Smooth muscle cell of the brain vasculature (primary cell): ENCODE results near the gene DENND1A.

Experiments used
- DNase-seq: peaks from one replicate; pipeline ENCODE4 v3.0.0-alpha.2; 2012; ENCODE audit warnings: low read depth, low spot score

The DENND1A gene

DNA sequence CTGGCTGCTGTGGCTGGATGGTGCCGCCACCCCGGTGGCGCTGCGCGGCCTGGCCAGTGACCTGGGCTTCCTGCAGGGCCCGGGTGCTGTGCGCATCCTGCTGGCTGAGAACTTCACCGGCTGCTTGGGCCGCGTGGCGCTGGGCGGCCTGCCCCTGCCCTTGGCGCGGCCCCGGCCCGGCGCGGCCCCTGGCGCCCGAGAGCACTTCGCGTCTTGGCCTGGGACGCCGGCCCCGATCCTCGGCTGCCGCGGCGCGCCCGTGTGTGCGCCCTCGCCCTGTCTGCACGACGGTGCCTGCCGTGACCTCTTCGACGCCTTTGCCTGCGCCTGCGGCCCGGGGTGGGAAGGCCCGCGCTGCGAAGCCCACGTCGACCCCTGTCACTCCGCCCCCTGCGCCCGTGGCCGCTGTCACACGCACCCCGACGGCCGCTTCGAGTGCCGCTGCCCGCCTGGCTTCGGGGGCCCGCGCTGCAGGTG, 556.4 kb downstream of the DENND1A start:
- DNase-seq: no peak

DNA sequence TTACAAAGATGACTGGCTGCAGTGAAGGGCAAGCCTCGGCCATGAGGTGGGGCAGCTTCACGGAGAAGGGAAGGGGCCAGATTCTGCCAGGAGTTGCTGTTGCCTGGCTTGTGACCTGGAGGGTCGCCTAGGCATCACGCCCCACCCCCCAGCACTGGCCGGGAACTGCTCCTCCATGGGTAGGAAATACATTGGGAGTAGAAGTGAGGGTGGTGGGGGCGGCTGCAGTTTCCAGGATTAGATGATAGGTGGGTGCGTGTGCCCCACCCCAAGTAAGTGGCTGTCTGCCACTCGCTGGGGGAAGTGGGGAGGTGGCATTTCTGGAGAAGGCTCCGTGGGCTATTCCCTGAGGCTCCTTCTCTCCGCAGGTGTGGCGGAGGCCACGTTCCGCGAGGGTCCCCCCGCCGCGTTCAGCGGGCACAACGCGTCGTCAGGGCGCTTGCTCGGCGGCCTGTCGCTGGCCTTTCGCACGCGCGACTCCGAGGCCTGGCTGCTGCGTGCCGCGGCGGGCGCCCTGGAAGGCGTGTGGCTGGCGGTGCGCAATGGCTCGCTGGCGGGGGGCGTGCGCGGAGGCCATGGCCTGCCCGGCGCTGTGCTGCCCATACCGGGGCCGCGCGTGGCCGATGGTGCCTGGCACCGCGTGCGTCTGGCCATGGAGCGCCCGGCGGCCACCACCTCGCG, 557.0 kb downstream of the DENND1A start:
- no peak for DNase-seq

DNA sequence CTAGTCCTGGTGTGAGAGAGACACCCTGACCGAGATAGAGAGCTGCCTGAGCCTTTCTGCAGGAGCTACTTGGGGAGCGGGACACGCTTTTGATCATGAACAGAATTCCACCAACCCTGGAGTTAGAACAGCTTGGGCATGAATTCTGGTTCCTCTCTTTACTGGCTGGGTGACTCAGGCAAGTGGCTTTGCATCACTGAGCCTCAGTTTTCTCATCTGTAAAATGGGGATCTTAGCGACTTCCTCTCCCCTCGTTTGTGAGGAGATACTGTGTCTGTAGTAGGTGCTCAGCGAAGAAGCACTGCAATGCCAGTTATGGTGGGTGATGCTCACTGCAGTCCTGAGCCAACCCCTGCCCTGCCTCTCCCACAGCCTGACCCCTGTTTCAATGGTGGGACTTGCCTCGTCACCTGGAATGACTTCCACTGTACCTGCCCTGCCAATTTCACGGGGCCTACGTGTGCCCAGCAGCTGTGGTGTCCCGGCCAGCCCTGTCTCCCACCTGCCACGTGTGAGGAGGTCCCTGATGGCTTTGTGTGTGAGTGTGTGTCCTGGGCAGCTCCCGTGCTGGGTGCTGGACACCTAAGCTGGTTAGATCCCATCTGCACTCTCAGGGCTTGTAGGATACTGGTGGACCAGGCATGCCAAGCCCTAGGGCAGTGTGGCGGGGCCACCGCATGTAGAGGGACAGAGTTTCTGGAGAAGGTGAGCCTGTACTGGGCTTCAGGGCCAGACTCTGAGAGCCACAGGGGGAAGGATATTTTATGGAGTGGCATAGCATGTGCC, 557.9 kb downstream of the DENND1A start:
- no peak for DNase-seq

DNA sequence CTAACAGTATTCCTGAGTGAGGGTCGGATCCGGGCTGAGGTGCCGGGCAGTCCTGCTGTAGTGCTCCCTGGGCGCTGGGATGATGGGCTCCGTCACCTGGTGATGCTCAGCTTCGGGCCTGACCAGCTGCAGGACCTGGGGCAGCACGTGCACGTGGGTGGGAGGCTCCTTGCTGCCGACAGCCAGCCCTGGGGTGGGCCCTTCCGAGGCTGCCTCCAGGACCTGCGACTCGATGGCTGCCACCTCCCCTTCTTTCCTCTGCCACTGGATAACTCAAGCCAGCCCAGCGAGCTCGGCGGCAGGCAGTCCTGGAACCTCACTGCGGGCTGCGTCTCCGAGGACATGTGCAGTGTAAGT, 558.7 kb downstream of the DENND1A start:
- DNase-seq: no peak

DNA sequence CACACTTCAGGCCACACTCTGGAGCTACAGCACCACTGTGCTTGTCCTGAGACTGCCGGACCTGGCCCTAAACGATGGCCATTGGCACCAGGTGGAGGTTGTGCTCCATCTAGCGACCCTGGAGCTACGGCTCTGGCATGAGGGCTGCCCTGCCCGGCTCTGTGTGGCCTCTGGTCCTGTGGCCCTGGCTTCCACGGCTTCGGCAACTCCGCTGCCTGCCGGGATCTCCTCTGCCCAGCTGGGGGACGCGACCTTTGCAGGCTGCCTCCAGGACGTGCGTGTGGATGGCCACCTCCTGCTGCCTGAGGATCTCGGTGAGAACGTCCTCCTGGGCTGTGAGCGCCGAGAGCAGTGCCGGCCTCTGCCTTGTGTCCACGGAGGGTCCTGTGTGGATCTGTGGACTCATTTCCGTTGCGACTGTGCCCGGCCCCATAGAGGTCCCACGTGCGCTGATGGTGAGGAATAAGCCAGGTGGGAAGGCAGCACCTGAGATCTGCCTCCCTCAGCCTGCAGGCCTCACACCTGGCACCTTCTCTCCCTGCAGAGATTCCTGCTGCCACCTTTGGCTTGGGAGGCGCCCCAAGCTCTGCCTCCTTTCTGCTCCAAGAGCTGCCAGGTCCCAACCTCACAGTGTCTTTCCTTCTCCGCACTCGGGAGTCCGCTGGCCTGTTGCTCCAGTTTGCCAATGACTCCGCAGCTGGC, 559.2 kb downstream of the DENND1A start:
- DNase-seq: no peak

DNA sequence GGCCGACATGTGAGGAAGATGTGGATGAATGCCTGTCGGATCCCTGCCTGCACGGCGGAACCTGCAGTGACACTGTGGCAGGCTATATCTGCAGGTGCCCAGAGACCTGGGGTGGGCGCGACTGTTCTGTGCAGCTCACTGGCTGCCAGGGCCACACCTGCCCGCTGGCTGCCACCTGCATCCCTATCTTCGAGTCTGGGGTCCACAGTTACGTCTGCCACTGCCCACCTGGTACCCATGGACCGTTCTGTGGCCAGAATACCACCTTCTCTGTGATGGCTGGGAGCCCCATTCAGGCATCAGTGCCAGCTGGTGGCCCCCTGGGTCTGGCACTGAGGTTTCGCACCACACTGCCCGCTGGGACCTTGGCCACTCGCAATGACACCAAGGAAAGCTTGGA, 559.8 kb downstream of the DENND1A start:
- DNase-seq: no peak

DNA sequence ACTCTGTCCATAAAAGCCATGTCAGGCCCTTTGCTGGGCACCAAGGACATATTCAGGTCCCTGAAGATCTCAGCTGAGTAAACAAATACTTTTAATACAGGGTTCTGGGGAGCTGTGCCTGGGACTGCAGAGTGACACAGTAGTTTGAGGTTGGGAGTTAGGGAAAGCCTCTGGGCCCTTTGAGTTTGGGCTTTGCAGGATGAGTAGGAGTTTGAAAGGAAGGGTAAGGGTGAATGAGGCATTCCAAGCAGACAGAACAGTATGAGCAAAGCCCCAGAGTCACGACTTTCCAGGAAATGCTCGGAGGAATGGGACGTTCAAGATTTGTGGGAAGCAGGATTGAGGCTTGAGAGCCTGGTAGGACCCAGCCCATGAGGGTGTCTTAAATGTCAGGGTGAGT, 560.6 kb downstream of the DENND1A start:
- no peak for DNase-seq

DNA sequence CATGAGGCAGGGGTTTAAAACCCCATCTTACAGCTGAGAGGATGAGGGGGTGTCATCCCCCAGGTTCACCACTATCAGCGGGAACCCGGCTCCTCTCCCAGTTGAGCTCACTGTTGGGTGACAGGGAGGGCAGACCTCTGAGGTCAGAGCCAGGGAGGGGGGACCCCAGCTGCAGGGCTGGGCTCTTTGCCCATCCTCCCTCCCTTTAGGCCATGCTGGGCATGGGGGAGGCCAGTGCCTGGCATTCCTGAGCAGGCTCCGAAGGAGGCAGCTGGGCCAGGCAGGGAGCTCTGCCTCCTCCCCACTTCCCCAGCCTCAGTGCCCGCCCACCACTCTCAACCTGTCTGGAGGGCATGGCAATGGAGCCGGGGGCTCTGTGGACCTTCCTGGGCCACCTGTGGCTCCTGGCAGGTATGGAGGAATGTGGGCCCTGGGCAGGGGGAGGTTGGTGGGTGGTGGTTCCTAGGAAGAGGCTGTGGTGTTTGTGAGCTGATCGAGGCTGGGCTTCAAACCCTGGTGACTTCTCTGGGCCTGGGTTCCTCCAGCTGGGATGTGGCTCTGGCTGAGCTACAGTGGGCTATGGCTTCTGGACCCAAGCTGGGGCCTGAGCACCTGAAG, 561.3 kb downstream of the DENND1A start:
- no peak for DNase-seq

DNA sequence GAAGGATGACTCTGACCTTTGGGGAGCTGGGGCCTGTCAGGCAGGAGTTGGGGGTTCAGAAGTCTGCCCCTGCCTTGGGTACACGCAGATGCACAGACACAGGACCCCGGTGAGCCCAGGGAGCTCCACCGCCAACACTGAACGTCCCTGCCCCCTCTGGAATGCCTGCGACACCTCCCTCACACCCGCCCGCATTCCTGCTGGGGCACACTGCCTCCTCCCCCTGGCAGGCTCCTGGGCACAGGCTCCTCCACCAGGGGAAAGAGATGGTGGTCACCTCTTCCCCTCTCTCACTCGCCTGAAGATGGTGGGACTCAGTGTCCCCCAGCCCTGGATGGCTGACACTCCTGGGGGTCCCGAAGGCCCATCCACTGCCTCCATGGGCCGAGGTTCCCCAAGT, 561.9 kb downstream of the DENND1A start:
- no peak for DNase-seq

DNA sequence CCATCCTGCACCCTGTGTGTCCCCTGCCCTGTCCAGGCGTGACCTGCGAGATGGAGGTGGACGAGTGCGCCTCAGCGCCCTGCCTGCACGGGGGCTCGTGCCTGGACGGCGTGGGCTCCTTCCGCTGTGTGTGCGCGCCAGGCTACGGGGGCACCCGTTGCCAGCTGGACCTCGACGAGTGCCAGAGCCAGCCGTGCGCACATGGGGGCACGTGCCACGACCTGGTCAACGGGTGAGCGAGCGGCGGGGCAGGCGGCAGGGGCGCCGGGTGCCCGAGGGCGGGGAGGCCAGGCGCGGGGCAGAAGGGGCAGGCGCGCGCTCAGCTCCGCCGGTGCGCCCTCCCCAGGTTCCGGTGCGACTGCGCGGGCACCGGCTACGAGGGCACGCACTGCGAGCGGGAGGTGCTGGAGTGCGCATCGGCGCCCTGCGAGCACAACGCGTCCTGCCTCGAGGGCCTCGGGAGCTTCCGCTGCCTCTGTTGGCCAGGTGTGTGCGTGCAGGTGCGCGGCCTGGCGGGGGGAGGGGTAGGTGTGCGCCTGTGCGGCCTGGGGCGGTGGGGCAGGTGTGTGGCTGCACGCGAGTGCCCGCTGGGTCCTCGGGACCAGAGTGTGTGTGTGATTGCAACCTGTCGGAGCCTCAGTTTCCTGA, 563.9 kb downstream of the DENND1A start:
- no peak for DNase-seq

DNA sequence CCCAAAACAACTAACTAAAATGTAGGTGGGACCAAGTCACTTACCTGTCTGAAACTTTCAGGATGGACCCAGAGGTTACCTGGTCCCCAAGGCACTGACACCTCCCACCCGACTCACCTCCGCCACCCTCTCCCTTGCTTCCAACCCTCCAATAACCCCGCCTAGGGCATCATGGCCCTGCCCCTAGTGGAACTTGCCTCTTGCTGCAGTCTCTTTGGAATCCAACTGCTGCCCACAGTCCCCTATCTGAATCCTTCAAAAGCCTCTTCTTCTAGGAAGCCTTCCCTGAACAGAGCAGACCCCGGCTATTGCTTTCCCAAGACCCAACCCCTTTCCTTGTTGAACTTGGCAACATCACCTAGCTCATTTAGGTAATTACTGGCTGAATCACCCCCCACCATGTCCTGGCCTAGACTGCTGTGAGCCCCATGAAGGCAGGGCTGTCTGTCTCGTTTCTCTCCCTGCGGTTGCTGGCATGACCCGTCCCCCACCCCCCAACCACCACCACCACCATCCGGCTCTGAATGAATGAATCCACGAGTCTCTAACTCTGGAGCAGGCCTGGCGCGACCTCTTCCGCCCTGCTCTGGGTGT, 564.5 kb downstream of the DENND1A start:
- DNase-seq: no peak

DNA sequence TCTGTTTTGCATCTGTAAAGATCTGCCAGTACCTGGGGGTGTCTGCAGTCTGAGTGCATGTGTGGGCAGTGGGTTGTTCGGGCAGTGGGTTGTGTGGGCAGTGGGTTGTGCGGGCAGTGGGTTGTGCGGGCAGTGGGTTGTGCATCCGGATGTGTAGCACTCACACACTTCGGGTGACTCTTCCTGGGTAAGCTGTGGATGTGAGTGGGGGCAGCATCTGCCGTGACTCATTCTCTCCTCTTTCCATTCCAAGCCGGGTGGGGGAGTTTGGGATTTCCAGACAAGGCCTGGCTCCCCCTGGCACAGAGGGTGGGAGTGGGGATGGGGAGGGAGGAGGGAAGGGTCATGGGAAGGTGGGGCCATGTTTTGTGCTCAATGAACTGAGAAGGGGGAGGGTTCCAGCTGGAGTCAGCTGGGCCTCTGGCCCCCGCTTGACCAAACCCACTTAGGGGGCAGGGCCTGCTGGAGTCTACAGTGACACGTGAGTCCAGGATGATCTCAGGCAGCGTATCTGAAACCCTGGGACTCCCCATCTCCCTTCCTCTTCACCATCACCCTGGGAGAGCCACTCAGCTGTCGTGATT, 565.6 kb downstream of the DENND1A start:
- no peak for DNase-seq

DNA sequence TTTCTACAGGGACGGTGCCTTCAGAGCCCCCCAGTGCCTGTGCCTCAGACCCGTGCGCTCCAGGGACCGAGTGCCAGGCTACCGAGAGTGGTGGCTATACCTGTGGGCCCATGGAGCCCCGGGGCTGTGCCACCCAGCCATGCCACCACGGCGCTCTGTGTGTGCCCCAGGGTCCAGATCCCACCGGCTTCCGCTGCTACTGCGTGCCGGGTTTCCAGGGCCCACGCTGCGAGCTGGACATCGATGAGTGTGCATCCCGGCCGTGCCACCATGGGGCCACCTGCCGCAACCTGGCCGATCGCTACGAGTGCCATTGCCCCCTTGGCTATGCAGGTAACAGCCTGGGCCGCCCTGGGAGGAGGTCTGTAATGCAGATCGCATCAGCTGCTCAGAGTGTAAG, 567.1 kb downstream of the DENND1A start:
- DNase-seq: no peak

DNA sequence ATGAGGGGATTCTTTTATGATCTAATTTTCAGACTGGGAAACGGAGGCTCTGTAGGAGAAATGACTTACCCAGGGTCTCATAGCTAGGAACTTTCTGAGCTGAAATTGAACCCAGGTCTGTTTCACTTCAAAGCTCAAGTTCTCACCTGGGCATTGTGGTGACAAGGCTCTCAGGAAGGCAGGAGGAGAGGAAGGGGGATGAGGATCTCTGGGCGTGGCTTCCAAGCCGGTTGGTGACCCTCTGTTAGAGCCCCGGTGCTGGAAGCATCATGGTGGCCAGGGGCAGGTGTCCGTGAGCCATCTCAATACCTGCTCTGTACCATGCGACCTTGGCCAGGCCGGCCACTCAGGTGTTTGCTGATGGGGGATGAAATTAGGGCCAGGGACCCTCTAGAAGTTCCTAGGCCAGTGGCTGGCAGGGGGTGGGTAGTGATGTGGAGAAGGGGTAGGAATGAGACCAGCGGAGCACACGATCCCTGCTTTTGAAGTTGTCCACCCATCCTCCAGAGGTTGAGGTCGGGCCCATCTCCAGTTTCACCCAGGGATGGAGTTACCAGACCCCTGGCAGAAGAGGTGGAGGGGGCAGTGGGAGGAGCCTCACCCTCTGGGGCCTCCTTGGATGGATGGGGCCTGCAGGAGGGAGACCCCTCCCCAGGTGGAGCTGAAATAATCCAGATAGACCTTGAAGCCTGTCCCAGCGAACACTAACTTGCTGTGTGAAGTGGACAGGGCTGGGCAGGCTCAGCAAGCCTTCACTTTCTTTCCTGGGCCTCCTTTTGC, 568.0 kb downstream of the DENND1A start:
- no peak for DNase-seq

DNA sequence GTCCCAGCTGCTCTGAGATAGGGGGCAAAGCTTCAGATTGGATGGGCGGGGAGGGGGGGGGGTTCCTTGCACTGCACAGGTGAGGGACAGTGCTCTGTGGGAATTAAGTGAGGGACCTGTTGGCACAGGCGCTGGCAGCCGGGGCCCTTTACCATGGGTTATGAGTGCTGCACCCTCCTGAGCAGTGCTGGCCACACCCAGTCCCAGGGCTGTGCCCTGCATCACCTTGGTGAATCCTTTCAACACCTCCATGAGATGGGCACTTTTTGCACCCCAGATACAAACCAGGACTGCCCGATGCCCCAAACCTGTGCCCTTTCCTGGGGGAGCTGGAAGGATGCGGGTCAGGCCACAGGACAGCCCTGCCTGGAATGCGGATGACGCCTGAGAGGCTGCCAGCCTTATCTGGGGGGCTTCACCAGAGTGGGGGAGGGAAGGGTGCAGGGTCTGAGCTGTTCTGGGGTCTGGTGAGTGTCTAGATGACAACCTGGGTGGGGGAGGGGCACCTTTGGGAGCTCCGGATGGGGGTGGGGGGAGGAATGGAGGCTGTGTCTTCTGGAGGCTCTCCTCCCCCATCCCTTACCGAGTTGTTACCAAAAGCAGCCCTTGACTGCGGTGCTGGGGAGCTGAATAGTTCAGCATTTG, 568.7 kb downstream of the DENND1A start:
- DNase-seq: no peak

DNA sequence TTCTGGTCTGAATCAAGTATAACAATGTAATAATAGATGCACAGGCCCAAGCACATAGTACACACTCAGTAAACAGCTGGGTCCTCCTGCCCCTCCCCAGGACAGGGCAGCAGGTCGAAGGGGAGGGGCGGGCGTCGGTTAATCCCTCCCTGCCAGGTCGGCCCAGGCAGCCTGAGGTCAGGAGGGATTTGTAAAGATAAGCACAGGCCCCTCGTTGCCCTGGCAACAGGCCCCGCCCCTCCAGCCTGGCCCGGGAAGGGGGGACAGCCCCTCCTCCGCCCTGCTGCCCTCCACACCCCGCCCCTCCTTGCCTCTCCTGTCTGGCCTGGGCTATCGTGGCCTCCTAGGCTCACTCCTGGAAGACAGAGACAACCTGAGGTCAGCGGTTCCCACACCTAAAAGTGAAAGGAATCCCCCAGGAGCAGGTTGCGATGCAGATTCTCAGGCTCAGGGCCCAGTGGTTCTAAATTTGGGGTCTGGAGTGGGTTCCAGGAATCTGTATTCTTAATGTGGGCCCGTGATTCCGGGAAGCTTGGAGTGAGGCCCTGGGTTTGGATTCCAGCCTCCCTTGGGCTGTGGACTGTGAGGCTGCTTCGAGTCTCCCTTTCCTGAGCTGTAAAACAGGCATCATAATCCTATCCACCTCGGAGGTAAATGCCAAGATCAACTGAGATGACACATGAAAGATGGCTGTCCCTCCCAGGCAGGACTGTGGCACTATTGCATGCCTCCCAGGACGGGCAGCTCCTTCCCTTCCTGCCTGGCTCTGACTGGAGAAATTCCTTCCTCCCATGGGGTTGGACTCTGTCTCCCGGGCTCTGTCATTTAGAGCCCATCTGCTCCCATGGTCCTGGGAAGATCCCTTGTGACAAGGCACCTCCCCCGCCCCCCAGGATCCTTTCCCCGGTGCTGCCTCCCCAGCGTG, 569.5 kb downstream of the DENND1A start:
- no peak for DNase-seq

DNA sequence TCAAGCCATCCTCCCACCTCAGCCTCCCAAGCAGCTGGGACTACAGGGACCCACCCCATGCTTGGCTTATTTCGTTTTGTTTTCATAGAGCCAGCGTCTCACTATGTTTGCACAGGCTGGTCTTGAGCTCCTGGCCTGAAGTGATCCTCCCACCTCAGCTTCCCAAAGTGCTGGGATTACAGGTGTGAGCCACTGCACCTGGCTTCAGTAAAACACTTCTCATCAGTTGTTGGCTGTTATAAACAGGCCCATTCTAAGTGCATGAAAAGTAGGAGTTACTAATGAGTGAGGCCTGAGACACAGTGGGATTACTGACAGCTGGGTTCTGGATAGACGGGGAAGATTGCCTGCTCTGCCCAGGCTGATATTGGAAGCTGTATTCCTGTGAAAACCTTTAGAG, 570.4 kb downstream of the DENND1A start:
- DNase-seq: no peak

DNA sequence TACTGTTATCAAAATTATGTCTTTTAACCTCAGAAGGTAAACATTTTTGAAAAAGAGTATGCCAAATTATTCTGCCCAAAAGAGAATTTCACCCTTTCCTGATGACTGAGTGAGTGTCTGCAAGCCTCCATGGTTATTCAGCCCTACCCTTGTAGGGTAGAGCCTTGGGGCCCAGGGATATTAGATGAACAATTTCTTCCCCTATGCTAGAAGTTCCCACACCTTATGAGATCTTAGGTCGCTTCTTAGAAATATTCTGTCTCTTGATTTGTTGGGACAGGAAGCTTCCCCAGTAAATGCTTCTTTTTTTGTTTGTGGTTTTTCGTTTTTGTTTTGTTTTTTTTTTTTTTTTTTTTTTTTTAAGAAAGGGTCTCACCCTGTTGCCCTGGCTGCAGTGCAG, 570.8 kb downstream of the DENND1A start:
- DNase-seq: no peak
